Fibroblast of lung (primary cell): Measurements from ENCODE around the gene MS4A8. TPM values are rescaled to one million over a fixed set of nuclear protein-coding genes. Genes with fewer than 3 reads are reported as not detected.
"Not testable (repeated sequence)": the region's sequence is repeated elsewhere in the genome, so short reads cannot be mapped to it uniquely, and the experiment has no call there.

Experiments
- DNase-seq, 2 donors: peaks; one replicate each; pipeline versions ENCODE4 v3.0.0 to v3.0.0-alpha.2; 2010; ENCODE audit warnings: low read depth in 2 of 2
- H2AFZ ChIP-seq: 2 replicates; pipeline ENCODE4 v1.5.1; 2012; ENCODE audit warnings: low read length, control low read depth, inconsistent platforms
- H3K27ac ChIP-seq: 2 replicates; pipeline ENCODE4 v1.5.1; 2011; ENCODE audit warnings: low read length, control low read depth; ENCODE audit not compliant: insufficient read depth
- H3K27me3 ChIP-seq: 2 replicates; pipeline ENCODE4 v1.5.1; 2011; ENCODE audit warnings: mild to moderate bottlenecking, low read length; ENCODE audit not compliant: control insufficient read depth, insufficient read depth
- H3K36me3 ChIP-seq: 2 replicates; pipeline ENCODE4 v1.5.1; 2011; ENCODE audit warnings: low read length; ENCODE audit not compliant: control insufficient read depth, insufficient read depth
- H3K4me1 ChIP-seq: 2 replicates; pipeline ENCODE4 v1.5.1; 2011; ENCODE audit warnings: low read length; ENCODE audit not compliant: control insufficient read depth, insufficient read depth; ENCODE audit errors: extremely low read depth
- H3K4me2 ChIP-seq: 2 replicates; pipeline ENCODE4 v1.5.1; 2011; ENCODE audit warnings: low read length, control low read depth; ENCODE audit not compliant: insufficient read depth; ENCODE audit errors: extremely low read depth
- H3K4me3 ChIP-seq, 4 experiments: fragments of 200-600 bp in 1 of 4; sonication (generic) in 1 of 4; replicated peaks in 1 of 4; 2 replicates each; pipeline ENCODE4 v1.5.1; 2011 to 2016; ENCODE audit warnings: low read length in 4 of 4, low read depth in 3 of 4, mild to moderate bottlenecking in 3 of 4, control low read depth in 2 of 4, inconsistent platforms in 1 of 4, mixed read lengths in 1 of 4; ENCODE audit not compliant: insufficient read depth in 1 of 4; ENCODE audit errors: control extremely low read depth in 1 of 4
- H3K79me2 ChIP-seq: 2 replicates; pipeline ENCODE4 v1.5.1; 2012; ENCODE audit warnings: mild to moderate bottlenecking, low read length, inconsistent platforms; ENCODE audit not compliant: control insufficient read depth, insufficient read depth
- H3K9ac ChIP-seq: 2 replicates; pipeline ENCODE4 v1.5.1; 2011; ENCODE audit warnings: mild to moderate bottlenecking, low read length, control low read depth; ENCODE audit not compliant: insufficient read depth
- H3K9me3 ChIP-seq: 2 replicates; pipeline ENCODE4 v1.5.1; 2012; ENCODE audit warnings: low read depth, low read length; ENCODE audit not compliant: control insufficient read depth, insufficient read depth
- H4K20me1 ChIP-seq: 2 replicates; pipeline ENCODE4 v1.5.1; 2011; ENCODE audit warnings: low read length; ENCODE audit not compliant: control insufficient read depth, insufficient read depth; ENCODE audit errors: extremely low read depth
- CTCF ChIP-seq, 2 donors: IDR thresholded peaks in 1 of 2; conservative IDR thresholded peaks in 1 of 2; 1 replicate in 1 of 2; 2 replicates in 1 of 2; pipeline ENCODE4 v1.5.1; 2011 to 2012; ENCODE audit warnings: low read length in 2 of 2, control low read depth in 1 of 2, inconsistent platforms in 1 of 2, low read depth in 1 of 2, mild to moderate bottlenecking in 1 of 2
- EZH2 ChIP-seq: IDR thresholded peaks from 2 replicates; pipeline ENCODE4 v1.5.1; 2012; ENCODE audit warnings: low read length, control low read depth, mild to moderate bottlenecking; ENCODE audit errors: missing control alignments
- polyA plus RNA-seq, 2 donors: library from polyadenylated mRNA; depleted of rRNA in 1 of 2; stranded (reverse) in 1 of 2; unstranded in 1 of 2; fragments of >200 nt; gene quantifications; 2 replicates each; pipeline ENCODE4 v1.2.1, GENCODE V29; 2011 to 2012; ENCODE audit warnings: missing spikeins in 1 of 2
- total RNA-seq: library from RNA; depleted of rRNA; stranded (reverse); fragments of >200 nt; gene quantifications from 2 replicates; pipeline ENCODE4 v1.2.1, GENCODE V29; 2014

MS4A8 gene
- total and polyA plus RNA-seq, 2 donors (not counting 1 experiment from before 2014, with no cell fraction given): not detected

GRCh38 chr11:60680455-60681119 lies 18.8 kb upstream of the MS4A8 start:
- Histone ChIP-seq H3K9ac (no peak overlapping the region), H2AFZ (no peak overlapping the region)
- no peak for TF ChIP-seq EZH2
- no peak for TF ChIP-seq CTCF (conservative IDR thresholded peaks at IDR 0.05 in 1 of 2, IDR thresholded peaks at IDR 0.05 in 1 of 2; ENCODE audit: low read depth in 1 of 2, low read length in 2 of 2)

GRCh38 chr11:60684541-60684848 lies 14.9 kb upstream of the MS4A8 start:
- H2AFZ ChIP-seq, DNase-seq, H3K9me3 ChIP-seq, H3K27ac ChIP-seq, H3K4me2 ChIP-seq, H3K9ac ChIP-seq, H3K4me1 ChIP-seq, H3K4me3 ChIP-seq, H3K36me3 ChIP-seq, H3K27me3 ChIP-seq, H4K20me1 ChIP-seq, H3K79me2 ChIP-seq: not testable (repeated sequence)

More at GRCh38 chr11:60680455-60681119, 18.8 kb upstream of the MS4A8 start:
- no peak overlapping the region for H3K4me3 ChIP-seq
- H4K20me1 ChIP-seq: no peaks in the 10 kb centered on the region
- no peaks in the 10 kb centered on the region for H3K79me2 ChIP-seq
- H3K4me2 ChIP-seq: no peak overlapping the region
- no peak for DNase-seq
- no peaks in the 10 kb centered on the region for H3K9me3 ChIP-seq
- H3K36me3 ChIP-seq: no peaks in the 10 kb centered on the region
- no peak overlapping the region for H3K27ac ChIP-seq
- H3K4me1 ChIP-seq: no peaks in the 10 kb centered on the region
- H3K27me3 ChIP-seq: no peaks in the 10 kb centered on the region

- Histone ChIP-seq H3K27me3 (no peaks in the 10 kb centered on the region), H3K9me3 (no peaks in the 10 kb centered on the region), H3K27ac (no peak overlapping the region), H2AFZ (no peak overlapping the region), H3K4me1 (no peaks in the 10 kb centered on the region), H3K4me3 (no peak overlapping the region), H4K20me1 (no peaks in the 10 kb centered on the region), H3K9ac (no peak overlapping the region), H3K4me2 (no peak overlapping the region), H3K79me2 (no peaks in the 10 kb centered on the region), H3K36me3 (no peaks in the 10 kb centered on the region)
- no peak for DNase-seq
- no peak for TF ChIP-seq EZH2
Observed at GRCh38 chr11:60691661-60692060, 7.8 kb upstream of the MS4A8 start.

- TF ChIP-seq CTCF (conservative IDR thresholded peaks at IDR 0.05 in 1 of 2, IDR thresholded peaks at IDR 0.05 in 1 of 2; ENCODE audit: low read depth in 1 of 2, low read length in 2 of 2) (no peak), EZH2 (no peak)
- DNase-seq: no peak
Observed at GRCh38 chr11:60699936-60700335, 524 bp downstream of the MS4A8 start.

More at GRCh38 chr11:60699936-60700335, 524 bp downstream of the MS4A8 start:
- H3K4me2 ChIP-seq: no peak overlapping the region
- no peak overlapping the region for H3K4me3 ChIP-seq
- H3K27ac ChIP-seq: no peak overlapping the region
- H3K27me3 ChIP-seq: no peaks in the 10 kb centered on the region
- H3K79me2 ChIP-seq: no peaks in the 10 kb centered on the region
- H3K9ac ChIP-seq: no peak overlapping the region
- no peak overlapping the region for H2AFZ ChIP-seq
- no peaks in the 10 kb centered on the region for H3K9me3 ChIP-seq
- H4K20me1 ChIP-seq: no peaks in the 10 kb centered on the region
- no peaks in the 10 kb centered on the region for H3K36me3 ChIP-seq
- H3K4me1 ChIP-seq: no peaks in the 10 kb centered on the region
